Upper lobe of left lung (tissue), 4 donors: ENCODE data around the gene TNFRSF25.

Experiments used
- EP300 ChIP-seq, 4 donors: sonication (generic); formaldehyde crosslinking; IDR thresholded peaks; one replicate each; pipeline ENCODE4 v1.5.1; 2017; ENCODE audit warnings: antibody characterized with exemption in 4 of 4, control low read depth in 2 of 4
- POLR2A ChIP-seq, 4 donors: fragments of 450-650 bp; IDR thresholded peaks; one replicate each; pipeline ENCODE4 v1.5.1; 2016 to 2017; ENCODE audit warnings: antibody characterized with exemption in 4 of 4, mild to moderate bottlenecking in 2 of 4
- POLR2AphosphoS5 ChIP-seq, 2 donors: sonication (generic); formaldehyde crosslinking; IDR thresholded peaks; one replicate each; pipeline ENCODE4 v1.5.1; 2017; ENCODE audit warnings: antibody characterized with exemption in 2 of 2
- TF ChIP-seq, protein P1 (sequence below), 6 experiments: fragments of 450-650 bp in 4 of 6; fragments of 200-600 bp in 2 of 6; sonication (generic) in 2 of 6; IDR thresholded peaks; one replicate each; pipeline ENCODE4 v1.5.1; 2016 to 2019; ENCODE audit warnings: antibody characterized with exemption in 6 of 6

DNA sequence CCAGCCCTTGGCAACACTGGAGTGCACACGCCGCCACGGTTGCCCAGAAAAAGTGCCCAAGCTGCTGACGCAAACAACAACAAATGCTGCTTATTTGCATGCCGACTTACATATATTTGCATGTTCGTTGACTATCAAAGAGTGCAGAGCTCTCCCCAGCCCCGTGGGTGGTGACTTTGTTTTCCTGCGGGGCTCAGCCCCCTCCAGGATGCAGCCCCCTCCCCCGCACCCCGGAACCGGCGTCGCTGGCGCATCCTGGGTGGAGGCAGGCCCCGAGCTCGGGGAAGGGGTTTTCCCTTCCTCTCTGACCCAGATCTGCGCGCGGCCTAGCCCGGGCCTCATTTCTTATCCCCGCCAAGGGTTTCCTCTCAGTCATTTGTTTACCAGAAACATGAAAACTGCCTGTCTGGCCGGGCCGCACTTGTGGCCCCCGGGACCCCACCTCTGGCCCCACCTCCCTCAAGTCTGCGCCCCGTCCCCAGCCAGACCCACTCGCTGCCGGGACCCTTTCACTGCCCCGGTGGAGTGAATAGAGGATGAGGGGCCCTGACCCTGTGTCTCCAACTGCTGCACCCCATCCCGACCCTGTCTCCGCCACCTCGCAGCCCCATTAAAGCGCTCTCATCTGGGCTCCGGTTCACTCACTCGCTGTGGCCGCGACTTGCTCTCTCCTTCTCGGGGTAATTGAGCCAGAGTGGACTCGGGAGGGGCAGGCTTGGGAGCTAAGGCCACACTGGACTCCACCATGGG, 5.5 kb downstream of the TNFRSF25 start:
- TF ChIP-seq POLR2A (IDR thresholded peaks at IDR 0.05) (no peak), EP300 (IDR thresholded peaks at IDR 0.05) (no peak), POLR2AphosphoS5 (IDR thresholded peaks at IDR 0.05) (no peak)
- TF ChIP-seq, protein P1, sequence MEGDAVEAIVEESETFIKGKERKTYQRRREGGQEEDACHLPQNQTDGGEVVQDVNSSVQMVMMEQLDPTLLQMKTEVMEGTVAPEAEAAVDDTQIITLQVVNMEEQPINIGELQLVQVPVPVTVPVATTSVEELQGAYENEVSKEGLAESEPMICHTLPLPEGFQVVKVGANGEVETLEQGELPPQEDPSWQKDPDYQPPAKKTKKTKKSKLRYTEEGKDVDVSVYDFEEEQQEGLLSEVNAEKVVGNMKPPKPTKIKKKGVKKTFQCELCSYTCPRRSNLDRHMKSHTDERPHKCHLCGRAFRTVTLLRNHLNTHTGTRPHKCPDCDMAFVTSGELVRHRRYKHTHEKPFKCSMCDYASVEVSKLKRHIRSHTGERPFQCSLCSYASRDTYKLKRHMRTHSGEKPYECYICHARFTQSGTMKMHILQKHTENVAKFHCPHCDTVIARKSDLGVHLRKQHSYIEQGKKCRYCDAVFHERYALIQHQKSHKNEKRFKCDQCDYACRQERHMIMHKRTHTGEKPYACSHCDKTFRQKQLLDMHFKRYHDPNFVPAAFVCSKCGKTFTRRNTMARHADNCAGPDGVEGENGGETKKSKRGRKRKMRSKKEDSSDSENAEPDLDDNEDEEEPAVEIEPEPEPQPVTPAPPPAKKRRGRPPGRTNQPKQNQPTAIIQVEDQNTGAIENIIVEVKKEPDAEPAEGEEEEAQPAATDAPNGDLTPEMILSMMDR (IDR thresholded peaks at IDR 0.05): no peak
